GM21528 (cell line): ENCODE results near the gene DCST1.

Experiments
- ATAC-seq: cut with Tn5 transposase; IDR thresholded peaks from one replicate; pipeline ENCODE4 v1.9.1; 2021; ENCODE audit warnings: mild to moderate bottlenecking, moderate library complexity; ENCODE audit not compliant: unreplicated experiment, low FRiP score

The DCST1 gene

GRCh38 chr1:155030243-155030795 lies 3.3 kb upstream of the DCST1 start:
- no peak for ATAC-seq

DNA sequence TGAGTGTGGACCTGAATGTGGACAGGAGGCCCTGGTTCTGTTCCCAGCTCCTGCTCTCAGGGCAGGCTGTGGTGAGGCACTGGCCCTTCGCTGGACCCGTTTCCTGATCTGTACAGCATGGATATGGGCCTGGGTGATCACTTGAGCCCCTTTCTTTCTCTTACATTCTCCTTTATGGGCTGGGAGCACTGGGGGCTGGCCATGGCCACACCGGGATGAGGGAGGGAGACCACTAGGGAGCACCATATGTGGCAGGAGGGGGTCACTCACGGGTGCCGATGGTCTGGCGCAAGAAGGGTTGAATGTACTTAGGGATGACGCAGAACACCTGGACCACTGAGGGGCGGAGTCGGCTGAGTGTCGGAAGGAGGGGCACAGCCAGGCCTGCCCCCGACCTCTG lies 2.7 kb upstream of the DCST1 start:
- ATAC-seq = no peak

DNA sequence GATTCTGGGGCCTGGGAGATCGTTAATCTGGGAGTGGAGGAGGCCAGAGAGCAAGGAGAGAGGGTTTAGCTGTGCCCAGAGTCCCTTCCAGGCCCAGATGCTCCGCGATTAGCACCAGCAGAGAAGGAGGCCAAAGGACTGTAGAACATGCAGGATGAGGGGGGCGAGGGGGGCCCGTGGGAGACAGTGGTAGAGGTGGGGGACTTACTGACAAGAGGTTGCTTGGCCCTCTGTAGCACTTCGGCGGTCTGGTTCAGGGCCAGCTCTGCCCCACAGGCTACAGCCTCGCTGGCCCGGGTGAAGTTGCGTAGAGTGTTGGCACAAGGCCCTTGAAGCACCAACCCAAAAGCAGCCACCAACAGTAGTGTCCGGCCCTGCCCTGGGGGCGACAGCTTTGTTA lies 738 bp upstream of the DCST1 start:
- ATAC-seq = no peak

- ATAC-seq = no peak
Observed at GRCh38 chr1:155034318-155035208, 939 bp downstream of the DCST1 start.

- ATAC-seq = no peak
Observed at GRCh38 chr1:155035936-155036335, 2.3 kb downstream of the DCST1 start.

DNA sequence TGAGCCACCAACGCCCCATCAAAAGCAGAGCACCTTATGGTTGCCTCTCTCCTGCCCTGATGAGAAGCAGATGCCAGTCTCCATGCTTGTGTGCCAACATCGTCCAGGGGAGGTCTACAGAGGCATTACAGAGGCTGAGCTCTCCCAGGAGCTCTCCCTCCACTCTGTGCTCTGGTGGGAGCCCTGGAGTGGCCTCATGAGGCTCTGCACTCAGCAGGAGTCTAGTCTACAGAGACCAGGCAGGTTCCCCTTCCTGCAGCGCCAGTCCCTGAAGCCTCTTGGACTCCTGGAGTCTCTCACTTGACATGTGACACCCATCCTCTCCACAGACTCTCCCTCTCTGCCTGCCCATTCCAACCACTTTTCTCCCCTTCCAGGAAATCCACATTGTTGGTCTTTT lies 3.4 kb downstream of the DCST1 start:
- no peak for ATAC-seq

DNA sequence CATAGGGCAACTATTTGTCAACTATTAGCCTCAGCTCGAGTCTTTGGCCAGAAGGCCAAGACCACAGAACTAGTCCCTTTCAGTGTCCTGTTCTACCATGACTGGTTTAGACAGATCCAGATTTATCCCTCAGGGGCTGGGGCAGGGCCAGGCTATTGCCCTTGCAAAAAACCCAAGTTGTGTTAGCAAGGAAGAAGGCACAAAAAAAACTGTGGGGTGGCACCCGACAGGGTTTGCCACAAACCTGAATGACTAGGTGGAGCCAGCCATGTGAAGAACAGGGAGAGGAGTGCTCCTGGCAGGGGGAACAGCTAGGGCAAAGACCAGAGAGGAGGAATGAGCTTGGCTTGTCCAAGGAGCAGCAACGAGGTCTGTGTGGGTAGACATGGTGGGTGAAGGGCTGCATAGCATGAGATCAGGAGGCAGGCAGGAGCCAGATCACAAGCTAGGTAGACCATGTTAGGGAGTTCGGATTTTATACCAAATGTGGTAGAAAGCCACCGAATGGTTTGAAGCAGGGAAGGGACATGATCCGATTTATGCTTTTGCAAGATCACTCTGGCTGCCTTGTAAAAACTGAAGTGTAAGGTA lies 4.3 kb downstream of the DCST1 start:
- no peak for ATAC-seq

- no peak for ATAC-seq
Observed at GRCh38 chr1:155038602-155039307, 5.1 kb downstream of the DCST1 start.

DNA sequence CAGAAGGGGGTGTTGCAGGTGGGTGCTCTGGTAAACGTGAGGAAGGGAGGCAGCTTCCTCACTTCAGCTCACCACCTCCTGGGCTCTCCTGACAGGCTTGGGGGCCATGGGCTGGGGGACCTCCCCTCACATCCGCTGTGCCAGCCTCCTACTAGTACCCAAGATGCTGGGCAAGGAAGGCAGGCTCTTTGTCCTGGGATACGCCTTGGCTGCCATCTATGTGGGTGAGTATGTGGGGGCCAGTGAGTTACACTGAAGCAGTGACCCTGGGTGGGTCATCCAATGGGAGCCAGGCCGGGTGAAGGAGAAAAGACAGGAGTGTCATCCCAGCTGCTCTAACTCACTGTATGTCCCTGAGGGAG lies 5.7 kb downstream of the DCST1 start:
- no peak for ATAC-seq

DNA sequence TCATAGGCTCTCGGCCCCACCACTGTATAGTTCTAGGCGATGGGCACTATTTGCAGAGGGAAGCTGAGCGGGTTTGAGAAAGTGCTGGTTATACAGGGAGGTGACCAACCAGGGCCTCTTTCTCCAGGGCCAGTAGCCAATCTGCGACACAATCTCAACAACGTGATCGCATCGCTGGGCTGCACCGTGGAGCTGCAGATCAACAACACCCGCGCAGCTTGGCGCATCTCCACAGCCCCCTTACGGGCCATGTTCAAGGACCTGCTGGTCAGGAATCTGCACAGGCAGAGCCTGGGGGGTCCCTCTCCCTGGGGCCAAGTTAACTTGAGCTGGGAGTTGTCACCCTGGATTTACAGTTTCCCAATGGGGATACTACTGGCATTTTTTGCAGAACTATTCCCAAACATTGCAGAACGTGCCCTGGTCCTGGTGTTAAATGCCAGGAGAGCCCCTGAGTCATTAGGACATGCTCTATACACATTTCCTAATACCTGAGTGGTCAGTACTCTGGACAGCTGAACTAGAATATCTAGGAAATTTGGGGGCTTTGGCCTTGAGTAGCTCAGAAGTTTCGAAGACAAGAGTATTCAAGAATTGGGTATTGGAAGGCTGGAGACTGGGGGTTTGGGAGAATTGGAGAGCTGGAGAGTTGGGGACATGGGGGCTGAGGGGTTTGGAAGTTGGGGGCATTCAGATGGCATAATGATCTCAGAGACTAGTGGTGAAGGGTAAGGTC lies 6.9 kb downstream of the DCST1 start:
- ATAC-seq = no peak

GRCh38 chr1:155042789-155043188 lies 9.2 kb downstream of the DCST1 start:
- ATAC-seq = no peak

GRCh38 chr1:155043301-155043702 lies 9.7 kb downstream of the DCST1 start:
- no peak for ATAC-seq

- no peak for ATAC-seq
Observed at GRCh38 chr1:155043793-155044192, 10.2 kb downstream of the DCST1 start.

GRCh38 chr1:155044365-155044764 lies 10.7 kb downstream of the DCST1 start:
- ATAC-seq = no peak

DNA sequence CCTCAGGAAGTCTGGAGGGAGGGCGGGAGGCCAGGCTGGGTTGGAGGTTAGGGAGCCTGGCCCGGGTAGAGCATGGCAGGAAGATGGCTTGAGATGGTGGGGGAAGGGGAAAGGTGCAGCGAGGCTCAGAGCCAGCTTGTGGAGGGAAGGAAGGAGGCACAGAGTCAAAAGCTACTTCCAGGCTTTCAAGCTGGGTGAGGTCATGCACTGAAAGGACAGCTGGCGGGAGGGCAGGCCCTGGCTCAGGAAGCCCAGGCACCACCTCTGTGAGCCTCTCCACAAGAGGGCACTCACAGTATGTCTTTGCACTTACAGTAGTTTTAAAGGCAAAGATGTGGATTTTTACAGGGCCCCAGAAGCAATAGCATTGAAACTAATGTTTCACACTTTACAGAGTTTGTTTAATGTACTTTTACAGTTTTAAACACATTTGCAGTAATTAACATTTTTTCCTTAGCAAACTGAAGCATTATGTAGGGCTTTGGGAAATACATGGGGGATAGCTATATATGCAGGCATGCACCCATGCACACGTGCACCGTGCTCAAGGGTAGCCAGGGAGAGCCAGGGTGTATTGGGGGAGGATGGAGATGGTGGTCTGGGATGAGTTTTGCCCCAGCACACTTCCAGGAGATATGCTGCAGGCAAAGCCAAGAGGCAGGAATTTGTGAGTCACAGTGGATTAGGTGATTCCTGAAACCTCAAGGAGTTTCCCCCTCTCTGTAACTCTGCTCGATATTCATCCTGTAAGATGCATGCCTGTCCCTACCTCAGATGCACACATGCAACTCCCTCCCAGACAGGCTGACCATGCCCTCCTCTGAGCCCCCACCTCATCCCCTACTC lies 11.4 kb downstream of the DCST1 start:
- ATAC-seq = no peak

DNA sequence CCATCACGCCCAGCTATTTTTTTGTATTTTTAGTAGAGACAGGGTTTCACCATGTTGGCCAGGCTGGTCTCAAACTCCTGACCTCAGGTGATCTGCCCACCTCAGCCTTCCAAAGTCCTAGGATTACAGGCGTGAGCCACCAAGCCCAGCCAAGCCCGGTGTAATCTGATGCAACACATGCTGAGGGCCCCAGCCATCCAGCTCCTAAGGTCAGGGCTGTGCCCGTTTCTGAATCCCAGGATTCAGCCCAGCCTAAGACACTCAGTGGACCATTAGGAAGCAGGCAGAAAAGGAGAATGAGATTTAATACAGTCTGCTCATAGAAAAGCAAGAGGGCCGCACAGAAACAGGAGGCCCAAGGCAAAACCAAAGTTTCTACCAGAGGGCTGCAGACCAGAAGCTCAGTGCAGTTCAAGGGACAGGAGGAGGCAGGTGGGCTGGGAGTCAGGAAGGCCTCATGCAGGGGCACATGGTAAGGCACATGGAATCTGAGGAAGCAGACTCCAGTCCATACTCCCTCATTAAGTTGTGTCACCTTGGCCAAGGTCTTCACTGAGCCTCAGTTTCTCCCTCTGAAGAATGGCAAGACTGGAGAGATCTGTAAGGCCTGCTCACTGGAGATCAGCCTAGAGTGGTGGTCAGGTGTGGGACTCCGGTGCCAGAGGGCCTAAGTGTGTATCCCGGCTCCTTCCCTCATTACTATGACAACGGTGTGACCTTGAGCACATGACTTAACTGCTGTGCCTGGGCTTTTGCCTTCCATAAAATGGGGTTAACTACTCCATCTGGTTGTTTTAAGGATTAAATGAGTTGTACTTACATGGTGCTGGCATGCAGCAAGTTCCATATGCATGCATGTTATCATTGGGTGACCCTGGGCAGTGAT lies 15.1 kb downstream of the DCST1 start:
- ATAC-seq = no peak

DNA sequence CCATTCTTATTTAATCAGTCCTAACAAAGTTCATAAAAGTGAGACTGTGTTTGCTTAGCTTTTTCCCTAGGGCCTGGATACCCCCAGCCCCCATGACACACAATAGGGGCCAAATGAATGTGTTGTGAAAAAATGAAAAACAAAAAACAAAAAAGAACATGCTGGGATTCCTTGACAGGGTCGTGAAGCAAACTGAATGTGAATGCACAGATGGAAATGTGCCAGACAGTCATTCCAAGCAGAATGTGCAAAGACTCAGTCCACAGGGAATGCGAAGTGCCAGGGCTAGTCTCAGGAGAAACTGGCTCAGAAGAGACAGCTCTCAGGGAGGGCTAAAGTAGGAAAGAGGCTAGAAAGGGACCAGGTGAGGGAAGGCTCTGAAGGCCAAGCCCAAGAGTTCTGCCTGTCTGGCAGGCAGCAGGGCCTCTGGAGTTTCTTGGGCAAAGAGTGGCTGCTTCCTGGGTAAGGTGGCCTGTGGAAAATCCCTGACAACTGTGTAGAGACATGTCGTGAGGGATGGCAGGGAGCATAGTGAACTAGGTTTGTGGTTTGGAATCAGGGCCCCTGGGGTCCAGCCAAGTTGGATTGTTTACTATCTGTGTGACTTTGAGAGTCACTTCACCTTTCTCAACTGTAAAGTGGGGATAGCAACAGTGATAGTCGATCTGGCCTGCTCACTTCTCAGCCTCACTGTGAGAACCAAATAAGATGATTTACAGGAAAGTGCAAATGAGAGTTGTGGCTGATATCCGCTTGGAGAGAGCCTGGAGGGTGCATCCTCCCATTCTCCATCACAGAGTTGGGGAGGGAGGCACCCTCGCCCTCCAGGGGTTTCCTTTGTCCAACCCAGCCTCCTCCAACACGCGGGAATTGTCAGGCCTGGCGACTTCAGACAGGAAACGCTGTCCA lies 16.3 kb downstream of the DCST1 start:
- no peak for ATAC-seq
